HG02884 (cell line): ENCODE measurements around the gene NUAK1.

Experiments
- ATAC-seq: cut with Tn5 transposase; IDR thresholded peaks from one replicate; pipeline ENCODE4 v1.9.1; 2021; ENCODE audit warnings: mild to moderate bottlenecking, moderate library complexity; ENCODE audit not compliant: unreplicated experiment

Gene NUAK1

GRCh38 chr12:106086696-106087095 is 52.1 kb downstream of the NUAK1 start:
- no peak for ATAC-seq

- no peak for ATAC-seq
Observed at GRCh38 chr12:106085213-106085612, 53.5 kb downstream of the NUAK1 start.

DNA sequence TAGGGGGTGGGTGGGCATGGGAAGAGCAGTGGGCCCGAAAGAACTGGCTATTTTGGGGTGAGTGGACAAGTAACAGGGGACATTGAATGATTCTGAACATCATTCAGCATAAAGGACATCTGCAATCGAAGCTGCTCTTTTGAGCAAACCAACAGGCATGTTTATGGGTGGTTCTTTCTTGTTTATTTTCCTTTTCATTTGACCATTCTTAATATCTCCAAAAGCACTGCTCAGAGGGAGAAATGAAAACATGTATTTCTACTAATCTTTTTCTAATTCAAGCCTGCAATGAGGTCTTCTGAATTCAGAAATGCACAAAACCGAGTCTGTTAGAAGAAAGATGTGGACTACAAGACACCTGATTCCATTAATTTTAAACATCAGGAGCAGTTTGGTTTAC is 54.0 kb downstream of the NUAK1 start:
- ATAC-seq = no peak

GRCh38 chr12:106084014-106084671 is 54.6 kb downstream of the NUAK1 start:
- ATAC-seq = no peak

DNA sequence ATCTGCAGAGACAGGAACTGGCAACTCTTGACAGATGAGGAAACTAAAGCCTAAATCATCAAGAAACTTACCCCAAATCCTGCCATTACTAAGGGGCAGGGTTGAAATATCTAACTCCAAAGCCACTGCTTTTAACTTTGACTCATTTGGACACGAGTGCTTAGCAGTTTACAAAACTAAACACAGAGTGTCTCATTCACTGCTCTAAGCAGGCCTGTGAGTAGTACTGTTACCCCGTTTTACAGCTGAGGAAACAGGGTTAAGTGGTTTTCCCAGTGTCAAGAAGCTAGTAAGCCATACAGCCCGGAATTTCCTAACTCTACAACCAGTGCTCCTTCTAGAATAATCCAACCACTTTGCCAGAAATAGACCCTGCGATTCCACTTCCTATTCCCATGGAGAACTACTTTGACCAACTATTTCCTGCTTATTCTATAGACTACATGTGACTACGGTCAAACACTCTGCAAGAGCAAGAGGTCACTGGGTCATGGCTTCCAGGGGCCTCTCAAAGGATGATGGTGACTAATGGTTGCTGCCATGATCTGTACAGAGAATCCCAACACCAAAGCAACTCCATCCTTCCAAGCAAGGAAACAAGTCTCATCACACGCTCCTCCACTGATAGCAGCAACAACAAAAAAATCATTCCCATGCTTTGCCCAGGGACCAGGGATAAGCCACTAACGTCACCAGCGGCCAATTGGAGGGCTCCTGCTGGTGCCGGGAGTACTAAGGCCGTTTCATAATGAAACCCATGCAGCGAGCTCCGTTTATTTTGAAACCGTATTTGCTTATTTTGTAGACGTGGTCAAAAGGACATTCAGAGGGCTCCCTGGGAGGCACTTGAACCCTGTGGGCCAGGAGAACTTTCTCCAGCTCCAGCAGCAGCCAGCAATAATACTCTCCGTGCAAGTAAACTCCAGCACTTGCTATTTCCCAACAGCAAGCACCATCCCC is 56.3 kb downstream of the NUAK1 start:
- ATAC-seq = no peak

DNA sequence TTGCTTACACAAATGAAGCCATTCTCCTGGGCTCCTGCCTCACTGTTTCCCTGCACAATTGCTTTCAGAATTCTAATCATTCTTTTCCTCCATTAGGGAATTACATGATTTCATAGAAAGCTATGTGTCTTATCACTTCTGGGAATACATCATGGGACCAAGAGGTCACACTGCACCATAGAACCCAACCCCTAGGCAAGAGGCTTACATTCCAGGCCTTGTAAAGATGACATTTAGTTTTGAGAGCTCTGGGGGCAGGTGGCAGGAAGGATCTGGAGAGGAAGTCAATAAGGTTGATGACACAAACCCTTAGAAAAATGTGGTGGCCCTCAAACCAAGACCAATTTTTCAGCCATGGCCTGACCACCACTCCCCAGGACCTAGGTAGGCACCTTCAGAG is 57.1 kb downstream of the NUAK1 start:
- no peak for ATAC-seq

DNA sequence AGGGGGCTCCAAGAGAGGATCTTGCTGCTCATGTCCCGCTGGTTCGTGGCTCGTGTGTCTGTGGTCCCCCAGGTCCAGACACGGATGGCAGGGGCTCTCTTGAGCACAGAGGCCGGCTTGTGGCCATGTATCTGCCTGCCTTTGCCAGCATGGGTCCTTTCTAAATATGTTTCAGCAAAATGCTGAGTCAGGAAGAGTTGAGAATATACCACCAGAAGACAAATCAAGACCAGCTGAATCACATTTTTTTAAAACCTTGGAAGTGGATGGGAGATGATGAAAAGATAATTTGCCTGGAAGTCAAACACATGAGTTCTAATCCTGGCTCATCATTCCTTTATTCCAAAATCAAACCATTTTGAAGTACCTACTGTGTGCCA is 58.0 kb downstream of the NUAK1 start:
- ATAC-seq = no peak

DNA sequence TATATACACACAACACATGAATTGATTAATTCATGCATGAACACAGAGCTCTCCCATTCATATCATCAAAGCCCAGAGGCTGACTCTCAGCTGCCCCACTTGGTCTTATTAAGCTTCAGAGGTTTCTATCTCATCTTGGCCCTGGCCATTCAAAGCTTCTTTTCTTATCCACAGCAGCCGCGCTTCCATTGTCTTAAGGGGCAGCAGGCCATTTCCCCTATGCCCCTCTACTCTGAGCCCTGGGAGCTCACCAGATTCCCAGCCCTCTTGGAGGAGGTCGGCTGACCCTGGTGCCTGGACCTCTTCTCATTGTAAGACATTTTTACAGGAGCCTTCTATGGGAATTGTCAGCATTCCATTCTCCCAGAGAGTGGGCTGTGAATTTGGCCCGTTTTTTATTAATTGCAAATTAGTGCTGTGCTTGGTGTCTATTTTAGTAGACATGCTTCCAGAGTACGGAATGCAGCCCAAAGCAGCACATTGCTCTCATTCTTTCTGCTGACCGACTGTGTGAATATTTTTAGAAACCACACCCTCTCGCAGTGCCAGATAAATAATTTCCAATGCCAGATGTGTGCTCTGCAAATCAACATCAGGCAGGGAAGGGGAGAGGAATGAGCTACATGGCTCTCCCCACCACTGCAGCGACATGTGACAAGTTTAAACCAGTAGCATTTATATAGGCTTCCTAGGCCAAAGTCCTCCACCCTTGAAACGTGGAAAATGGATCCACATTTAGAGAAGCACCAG is 58.5 kb downstream of the NUAK1 start:
- ATAC-seq = no peak

DNA sequence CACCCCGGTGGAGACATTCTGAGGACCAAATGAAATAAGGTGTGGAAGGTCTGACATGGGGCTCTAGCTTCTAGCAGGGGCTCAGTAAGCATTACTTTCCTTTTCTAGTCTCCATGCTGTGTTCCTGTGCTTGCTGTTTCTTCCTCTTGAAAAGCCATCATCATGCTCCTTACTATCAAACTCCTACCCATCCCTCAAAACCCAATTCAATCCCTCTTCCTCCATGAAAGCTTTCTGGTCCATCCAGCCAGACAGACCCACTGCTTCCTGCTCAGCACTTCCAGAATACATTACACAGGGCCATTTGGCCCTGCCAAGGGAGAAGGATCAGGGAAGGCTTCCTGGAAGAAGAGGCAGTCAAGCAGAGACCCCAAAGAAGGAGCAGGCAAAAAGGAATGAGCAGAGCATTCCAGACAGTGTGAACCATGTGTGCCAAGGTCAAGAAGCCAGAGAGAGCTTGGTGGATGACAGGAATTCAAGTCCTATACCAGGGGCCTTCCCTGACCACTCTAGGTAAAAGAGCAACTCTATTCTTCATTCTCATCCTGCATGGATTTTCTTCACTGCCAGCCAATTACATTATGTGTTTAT is 59.5 kb downstream of the NUAK1 start:
- no peak for ATAC-seq

- ATAC-seq = no peak
Observed at GRCh38 chr12:106078358-106079010, 60.3 kb downstream of the NUAK1 start.

DNA sequence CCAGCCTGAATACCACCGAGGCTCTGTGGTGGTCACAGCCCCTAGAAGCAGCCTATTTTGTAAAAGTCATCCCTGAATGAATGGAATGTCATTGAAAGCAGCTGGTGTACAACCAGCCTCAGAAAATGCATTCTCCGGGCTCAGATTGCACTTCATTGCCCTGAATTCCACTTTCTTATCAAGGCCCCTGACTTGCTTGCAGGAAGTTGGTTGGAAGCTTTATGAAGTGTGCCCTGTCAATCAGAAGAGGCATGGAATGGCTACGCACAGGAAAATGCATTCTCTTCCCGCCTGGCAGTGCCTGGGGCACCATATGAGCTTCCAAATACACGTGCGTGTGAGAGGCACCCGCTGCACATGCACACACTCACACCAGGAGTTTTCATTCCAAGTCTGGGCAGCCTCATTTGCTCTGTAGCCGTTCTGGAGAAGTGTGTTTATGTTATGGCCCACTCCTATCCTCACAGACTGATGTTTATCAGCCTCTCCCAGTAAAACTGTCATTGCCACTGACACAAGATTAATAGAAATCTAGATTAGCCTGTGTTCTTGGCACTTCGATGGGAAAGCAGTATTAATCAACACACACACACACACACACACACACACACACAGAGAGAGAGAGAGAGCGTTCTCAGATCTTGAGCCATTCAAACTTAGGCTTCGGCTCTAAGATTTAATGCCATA is 63.9 kb downstream of the NUAK1 start:
- ATAC-seq = no peak

GRCh38 chr12:106074361-106074705 is 64.4 kb downstream of the NUAK1 start:
- ATAC-seq = no peak

DNA sequence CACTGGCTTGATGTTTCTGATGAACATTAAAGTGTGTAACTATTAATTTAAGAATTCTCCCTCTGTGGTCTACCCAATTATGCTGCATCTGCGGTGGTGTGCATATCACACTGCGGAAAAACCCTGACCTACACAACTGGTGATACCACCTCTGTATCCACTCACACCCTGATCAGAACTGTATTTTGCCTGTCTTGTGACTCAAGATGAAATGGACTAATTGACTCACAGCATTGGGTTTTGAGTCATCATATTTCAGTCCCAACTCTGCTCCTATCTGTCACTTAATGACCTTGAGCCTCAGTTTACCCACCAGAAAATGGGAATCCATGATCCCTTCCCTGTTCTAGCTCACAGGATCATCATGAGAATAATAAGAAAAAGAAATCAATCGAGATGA is 65.6 kb downstream of the NUAK1 start:
- ATAC-seq = no peak

GRCh38 chr12:106072751-106073150 is 66.0 kb downstream of the NUAK1 start:
- no peak for ATAC-seq

- ATAC-seq = no peak
Observed at GRCh38 chr12:106071686-106072085, 67.1 kb downstream of the NUAK1 start.

GRCh38 chr12:106070611-106071010 is 68.1 kb downstream of the NUAK1 start:
- no peak for ATAC-seq

GRCh38 chr12:106070147-106070546 is 68.6 kb downstream of the NUAK1 start:
- ATAC-seq = no peak

- no peak for ATAC-seq
Observed at GRCh38 chr12:106068296-106068695, 70.5 kb downstream of the NUAK1 start.

- no peak for ATAC-seq
Observed at GRCh38 chr12:106067606-106068205, 71.0 kb downstream of the NUAK1 start.
